Activated CD8-positive, alpha-beta memory T cell treated with anti-CD3 and anti-CD28 coated beads, Interleukin-2, amount 50 U/mL, for 1 hour (primary cell): ENCODE data around the gene GRIN2A.

ENCODE experiments used
- DNase-seq: peaks from one replicate; pipeline ENCODE4 v3.0.0-alpha.2; 2020; ENCODE audit errors: extremely low read depth

The GRIN2A gene

GRCh38 chr16:10033556-10033955 is 148.7 kb downstream of the GRIN2A start:
- no peak for DNase-seq

DNA sequence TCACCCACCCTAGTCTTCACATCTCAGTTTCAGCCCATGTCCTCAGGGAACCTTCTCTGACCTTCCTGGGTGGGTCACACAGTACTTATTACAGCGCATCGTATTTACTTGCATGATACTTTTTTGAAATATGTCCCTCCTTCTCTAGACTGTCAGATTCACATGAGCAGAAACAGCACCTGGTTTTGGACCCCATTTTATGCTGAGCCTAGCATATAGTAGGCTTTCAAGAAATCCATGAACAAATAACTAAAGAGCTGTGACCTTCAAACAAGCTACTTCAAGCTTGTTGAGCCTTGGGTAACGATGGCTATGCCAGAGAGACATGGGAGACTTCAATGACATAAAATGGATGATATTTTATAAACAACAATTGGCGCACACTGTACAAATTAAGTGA is 150.3 kb downstream of the GRIN2A start:
- DNase-seq: no peak

DNA sequence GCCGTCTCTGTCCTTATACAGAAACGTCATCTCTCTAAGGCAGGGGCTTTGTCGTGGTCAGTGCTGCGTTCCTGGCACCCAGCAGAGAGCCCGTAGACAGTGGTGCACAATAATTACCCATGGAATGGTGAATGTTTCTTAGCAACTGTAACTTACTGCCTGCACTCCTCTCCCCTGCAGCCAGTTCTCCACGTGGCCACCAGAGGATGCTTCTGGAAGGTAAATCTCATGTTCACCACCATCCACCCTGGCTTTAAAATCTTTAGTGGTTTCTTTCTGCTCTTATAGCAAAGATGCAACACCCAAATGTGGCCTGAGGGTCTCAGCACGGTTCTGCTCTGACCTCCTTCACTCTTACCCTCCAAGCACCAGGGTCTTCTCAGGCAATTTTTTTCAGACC is 150.8 kb downstream of the GRIN2A start:
- DNase-seq: no peak

- DNase-seq: no peak
Observed at GRCh38 chr16:10028644-10029043, 153.6 kb downstream of the GRIN2A start.

DNA sequence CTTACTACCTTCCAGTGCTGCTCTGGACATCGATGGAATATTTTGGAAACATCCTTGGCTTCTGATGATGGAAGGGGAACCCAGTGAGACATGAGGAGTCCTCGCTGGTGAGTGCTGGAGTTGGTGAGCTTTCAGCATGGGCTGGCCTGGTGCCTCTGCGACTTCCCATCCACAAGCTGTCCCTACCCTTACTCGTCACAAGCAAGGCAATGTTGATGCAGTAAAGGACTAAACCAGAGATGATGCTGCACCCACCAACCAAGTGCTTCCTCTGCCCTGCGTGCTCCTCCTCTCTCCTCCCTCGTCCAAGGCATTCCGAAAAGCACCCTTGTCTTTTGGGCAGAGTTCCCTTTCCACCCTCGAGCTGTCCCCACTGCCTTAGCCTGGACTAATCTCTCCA is 154.7 kb downstream of the GRIN2A start:
- no peak for DNase-seq

- no peak for DNase-seq
Observed at GRCh38 chr16:10026593-10026992, 155.6 kb downstream of the GRIN2A start.

DNA sequence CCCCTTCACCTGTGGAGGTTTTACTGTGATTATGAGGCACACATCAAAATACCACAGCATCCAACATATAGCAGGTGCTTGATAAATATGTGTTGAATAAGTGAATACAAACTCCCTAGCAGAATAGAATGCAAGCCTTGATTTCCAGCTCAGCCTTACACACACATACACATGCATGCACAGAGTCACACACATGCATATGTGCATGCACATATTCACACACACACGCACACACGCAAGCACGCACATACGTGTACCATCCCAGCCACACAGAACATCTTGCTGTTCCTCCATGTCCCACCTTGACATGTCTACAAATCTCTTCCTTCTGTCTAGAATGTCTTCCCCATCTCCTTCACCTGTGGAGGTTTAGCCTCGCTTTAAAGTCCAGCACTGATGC is 160.1 kb downstream of the GRIN2A start:
- no peak for DNase-seq

DNA sequence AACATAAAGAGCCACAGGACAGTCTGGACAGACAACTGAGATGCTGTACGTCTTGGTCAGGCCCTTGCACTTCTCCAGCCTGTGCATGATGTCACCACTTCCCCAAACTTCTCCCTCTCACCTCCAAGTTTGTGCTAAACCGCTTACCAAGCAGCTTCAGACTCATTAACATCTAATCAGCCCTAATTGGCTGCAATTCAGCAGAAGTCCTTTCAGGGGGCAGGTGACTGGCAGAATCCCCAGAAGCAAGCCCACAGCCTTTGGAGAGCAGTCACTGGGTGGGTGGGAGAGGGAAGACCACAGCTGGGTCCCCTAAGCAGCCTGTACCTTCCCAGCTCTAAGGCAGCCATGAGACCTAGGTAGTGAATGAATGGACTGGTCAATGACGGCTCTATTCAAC is 161.4 kb downstream of the GRIN2A start:
- DNase-seq: no peak

DNA sequence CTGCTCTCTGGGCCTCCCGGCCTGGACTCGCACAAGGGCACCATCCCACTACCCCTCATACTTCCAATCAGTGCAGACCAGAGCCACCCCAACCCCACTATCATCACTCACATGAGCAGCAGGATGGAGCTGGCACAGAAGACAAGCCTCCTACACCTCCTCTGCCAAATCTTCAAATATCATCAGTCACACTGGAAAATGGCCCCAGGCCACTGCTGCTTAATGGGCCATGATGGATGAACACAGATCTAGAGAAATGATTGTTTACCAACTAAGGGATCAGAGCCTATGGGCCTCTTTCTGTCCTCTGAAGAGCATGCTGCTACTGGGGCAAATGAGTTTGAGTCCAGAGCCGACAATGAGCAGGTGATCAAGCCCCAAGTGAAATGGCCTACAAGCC is 165.5 kb downstream of the GRIN2A start:
- DNase-seq: no peak

DNA sequence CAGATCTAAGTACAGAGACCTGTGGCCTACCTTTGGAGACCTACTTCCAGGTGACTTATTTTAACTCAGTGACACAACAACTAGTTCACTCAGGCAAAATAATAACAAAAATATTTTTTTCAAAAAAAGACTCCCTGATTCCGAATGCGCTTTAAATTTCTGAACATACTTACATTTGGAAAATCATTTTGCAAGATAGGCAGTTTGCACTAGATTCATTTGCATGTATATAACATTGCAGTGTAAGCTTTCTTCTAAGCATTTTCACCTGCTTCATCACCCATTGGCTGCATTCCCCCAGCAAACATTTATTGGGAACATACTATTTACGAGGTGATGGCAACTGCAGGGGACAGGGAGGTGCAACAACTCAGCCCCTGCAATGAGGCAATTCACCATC is 166.8 kb downstream of the GRIN2A start:
- DNase-seq: no peak

- no peak for DNase-seq
Observed at GRCh38 chr16:10013774-10014173, 168.5 kb downstream of the GRIN2A start.

DNA sequence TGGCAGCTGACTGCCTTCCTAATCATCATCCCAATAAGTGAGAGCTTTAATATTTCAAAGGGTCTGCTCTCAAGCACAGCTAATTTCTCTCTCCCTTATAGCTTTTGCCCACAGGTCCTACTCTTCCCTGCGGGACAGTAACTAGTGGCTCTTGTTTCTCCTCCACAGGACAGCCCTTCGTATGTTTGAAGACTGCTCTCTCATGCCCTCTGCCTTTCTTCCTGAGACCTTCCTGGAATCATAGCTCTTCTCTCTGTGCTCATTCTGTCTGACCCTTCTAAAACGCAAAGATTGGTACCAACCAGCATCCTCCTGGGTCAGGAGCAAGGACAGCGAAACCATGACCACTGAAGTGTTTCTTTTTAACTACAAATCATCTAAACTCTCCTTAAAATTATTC is 168.9 kb downstream of the GRIN2A start:
- DNase-seq: no peak

- no peak for DNase-seq
Observed at GRCh38 chr16:10009684-10010083, 172.5 kb downstream of the GRIN2A start.

- no peak for DNase-seq
Observed at GRCh38 chr16:10003486-10003885, 178.7 kb downstream of the GRIN2A start.

DNA sequence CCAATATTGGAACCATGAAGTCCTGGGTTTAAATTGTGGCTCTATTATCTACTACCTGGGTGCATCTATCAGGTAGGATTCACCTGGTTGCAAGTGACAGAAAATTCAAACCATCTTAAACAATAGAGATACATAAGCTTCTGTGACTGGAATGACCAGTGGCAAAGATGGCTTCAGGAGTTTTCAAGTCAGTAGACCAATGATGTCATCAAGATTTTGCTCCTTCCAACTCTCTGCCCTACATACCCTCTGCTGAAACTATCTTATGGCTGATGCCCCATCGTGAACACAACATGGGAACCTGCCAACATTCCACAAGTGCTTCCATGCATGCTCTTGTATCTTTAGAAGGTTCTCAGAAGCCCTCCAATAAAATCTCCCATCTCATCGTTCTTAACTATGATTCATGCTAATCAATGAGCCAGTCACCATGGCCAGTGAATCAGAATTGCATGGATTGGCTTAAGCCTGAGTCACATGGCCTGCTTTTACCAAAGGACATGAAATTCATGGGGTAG is 180.9 kb downstream of the GRIN2A start:
- DNase-seq: no peak

DNA sequence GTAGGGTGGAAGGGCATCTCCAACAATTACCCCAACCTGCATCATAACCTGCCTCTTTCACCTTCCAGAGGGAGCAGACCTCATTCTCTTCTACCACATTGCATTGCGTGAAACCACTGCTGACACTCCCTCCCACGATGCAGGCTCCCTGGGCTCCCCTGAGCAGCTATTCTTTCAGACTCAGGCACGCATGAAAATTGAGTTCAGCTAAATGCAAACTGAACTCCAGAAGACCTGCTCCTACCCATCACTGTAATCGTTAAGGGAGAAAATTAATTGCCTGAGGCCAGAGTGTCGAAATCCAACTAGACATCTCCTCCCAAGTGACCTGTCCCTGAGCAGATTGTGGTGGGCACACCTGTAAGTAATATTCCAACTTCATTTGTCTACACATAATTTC is 186.0 kb downstream of the GRIN2A start:
- no peak for DNase-seq

- DNase-seq: no peak
Observed at GRCh38 chr16:9992441-9992840, 189.8 kb downstream of the GRIN2A start.

- DNase-seq: no peak
Observed at GRCh38 chr16:9980981-9981380, 201.2 kb downstream of the GRIN2A start.

DNA sequence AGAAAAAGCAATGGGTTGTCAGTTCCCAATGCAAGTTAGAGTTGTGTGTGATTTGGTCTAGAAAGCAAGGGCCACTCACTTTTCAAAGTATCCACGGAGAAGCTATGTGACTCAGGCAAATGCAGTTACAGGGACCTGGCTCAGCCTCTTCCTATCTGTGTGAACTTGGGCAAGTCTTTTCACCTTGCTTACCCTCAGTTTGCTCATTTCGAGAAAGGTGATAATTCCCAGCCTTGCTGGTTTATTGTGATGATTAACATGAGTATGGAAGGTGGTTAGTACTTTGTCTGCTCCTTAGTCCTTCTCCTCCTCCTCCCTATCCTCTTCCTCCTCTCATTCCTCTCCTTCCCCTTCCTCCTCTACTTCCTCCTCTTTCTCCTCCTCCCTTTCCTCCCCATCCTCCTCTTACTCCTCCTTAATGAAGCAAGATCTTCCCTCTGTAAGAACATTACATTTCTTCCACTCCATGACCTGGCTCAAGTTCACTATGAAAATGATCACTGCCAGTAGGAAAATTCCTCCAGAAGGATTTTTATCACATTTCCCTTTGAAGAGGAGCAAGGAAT is 204.0 kb downstream of the GRIN2A start:
- no peak for DNase-seq

- DNase-seq: no peak
Observed at GRCh38 chr16:9977333-9977897, 204.8 kb downstream of the GRIN2A start.

DNA sequence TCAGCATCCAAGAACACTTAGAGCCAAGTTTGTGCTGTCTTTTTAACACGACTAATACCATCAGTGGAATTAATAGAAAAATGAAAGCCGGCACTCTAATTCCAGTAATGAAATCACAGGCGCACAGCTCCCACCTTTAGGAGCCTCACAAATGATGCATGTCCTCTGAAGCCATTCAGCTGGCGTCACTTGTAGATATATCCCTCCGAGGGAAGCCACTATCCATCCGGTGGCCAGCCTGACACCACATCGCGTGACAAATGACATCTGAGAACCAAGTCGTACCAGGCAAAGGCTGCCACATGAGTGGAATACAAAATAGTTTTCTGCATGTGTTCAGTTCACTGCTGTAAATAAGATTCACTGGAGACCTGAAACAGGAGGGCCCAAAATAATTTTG is 205.6 kb downstream of the GRIN2A start:
- DNase-seq: no peak

- DNase-seq: no peak
Observed at GRCh38 chr16:9971907-9972306, 210.3 kb downstream of the GRIN2A start.

GRCh38 chr16:9970796-9971195 is 211.4 kb downstream of the GRIN2A start:
- no peak for DNase-seq

DNA sequence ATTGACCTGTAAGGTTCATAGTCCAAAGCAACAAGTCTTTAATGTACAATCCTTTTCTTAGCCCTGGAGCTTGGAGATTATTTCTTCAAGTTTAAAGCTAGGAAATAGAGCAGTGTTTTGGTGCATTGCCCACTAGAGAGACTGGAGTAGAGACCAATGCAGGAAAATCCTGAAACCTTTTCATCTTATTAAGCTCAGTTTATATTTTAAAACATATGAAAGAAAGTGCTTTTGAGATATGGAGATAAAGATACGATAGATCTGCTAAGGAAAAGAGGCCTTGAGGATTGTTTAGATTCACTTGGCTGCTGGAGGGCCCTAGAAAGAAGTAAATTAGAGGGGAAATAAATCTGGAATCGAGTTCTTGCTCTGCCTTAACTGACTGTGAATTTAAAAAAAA is 212.0 kb downstream of the GRIN2A start:
- no peak for DNase-seq
